ENCODE results near the gene EPHB2.

Gene EPHB2

DNA sequence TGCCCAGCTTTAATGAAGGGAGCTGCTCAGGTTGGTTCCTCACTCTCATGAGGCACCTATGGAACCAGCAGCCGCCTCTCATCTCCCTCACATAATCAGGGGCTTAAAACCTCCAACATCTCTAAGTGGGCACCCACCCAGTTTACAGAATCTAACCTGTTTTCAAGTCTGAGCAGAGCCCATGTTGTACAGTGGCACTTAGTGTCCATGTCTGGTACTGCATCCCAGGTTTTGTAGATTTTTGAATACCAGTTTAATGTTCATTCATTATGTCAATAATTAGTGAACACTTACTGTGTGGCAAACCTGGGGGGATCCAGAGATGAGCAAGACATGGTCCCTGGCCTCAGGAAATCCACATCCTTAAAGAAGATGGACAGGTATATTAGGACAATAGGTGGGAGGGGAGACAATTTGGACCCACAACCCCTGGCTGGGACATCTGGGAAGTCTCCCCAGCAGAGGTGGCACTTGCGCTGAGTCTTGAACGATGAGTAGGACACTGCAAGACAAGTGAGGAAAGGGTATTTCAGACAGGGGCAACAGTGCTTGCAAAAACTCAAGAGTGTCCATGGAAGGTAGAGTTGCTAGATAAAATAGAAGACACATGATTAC is 178.7 kb downstream of the EPHB2 start:
- DNase-seq: no peak

DNA sequence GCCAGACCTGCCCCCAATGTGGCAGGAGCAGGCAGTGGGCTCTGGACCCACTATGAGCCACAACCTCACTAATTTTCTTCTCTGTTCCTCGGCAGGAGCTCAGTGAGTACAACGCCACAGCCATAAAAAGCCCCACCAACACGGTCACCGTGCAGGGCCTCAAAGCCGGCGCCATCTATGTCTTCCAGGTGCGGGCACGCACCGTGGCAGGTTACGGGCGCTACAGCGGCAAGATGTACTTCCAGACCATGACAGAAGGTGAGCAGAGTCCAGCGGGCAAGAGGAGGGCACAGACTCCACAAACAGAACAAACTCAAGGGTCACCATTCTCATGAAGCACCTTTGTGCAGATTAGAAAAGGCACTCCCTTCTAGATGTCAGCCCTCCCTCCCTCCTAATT is 182.2 kb downstream of the EPHB2 start:
- DNase-seq: no peak

DNA sequence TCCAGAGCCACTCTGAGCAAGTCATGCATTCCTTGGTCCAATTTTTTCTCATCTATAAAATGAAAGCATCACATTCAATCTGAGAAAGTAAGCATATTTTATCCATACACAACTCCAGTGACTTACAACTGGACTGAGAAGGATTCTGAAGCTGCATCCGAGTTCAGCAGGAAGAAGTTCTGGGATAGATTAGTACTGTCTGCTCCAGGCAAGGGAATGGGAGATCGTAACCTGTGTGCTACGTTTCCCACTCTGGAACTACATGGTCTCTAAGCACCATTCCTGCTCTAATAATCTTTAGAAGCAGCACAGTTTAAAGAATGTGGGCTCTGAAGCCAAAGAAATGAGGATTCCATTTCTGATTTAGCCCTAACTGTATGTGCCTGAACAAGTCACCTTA is 182.7 kb downstream of the EPHB2 start:
- DNase-seq: no peak

DNA sequence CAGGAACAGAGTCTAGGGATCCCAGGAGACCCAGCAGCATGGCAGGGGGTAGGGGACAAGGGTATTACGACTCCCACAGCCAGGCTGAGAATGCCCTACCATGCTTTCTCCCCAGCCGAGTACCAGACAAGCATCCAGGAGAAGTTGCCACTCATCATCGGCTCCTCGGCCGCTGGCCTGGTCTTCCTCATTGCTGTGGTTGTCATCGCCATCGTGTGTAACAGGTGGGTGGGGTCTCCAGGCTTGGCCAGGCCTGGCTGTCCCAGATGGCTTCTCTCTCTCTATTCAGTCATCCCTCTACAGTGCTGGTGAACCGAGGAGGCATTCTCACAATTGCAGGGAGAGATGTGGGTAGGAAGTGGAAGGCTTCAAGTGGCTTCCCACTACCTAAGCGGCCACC is 184.7 kb downstream of the EPHB2 start:
- no peak for DNase-seq

DNA sequence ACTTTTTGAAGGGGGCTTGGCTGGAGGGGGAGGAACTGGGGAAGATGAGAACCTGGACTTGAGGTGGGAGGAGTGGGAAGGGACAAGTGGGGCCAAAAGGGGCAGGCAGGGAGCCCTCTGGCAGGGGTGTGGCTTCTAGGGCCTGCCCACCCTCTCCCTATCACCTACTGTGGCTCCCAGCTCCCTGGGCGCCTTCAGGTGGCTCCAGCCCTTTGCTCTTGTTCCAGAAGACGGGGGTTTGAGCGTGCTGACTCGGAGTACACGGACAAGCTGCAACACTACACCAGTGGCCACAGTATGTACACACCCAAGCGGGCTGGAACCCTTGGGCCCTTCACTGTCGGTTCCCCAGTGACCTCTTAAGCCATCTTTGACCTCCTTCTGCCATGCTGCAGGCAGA is 185.5 kb downstream of the EPHB2 start:
- no peak for DNase-seq

DNA sequence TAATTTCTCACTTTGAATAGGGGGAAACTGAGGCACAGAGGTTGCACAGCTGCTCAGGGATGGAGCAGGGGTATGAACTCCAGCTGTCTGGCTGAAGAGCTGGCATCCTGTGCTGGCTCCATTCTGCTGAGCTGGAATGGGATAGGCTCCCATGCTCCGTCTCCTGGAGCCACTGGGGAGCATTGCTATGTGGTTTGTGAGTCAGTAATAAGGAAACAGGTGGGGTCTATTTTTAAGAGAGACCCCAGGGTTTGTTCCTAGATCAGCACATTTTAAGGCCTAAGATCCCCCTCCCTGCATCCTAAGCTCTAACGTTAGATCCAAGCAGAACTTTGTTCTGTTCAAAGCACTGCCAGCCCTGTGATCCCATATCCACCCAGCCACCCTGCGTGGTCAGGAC is 189.8 kb downstream of the EPHB2 start:
- no peak for DNase-seq

DNA sequence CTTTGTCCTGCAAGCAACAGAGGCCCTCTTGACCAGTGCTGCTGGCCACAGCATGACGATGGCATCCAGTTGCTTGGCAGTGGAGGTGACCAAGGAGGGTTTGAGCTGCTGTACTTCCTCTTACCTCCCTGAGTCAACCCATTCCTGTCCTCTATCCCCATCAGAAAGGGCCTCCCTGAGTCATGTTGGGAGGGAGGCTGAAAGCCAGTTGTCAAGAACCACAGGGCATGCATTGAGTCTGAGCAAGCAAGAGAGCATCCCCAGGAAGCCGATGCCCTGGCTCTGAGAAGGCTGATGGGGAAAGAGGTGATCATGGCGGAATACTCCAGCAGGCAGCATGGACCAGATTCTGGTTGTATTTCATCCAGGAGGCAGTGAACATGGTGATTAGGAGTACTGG is 192.5 kb downstream of the EPHB2 start:
- no peak for DNase-seq

DNA sequence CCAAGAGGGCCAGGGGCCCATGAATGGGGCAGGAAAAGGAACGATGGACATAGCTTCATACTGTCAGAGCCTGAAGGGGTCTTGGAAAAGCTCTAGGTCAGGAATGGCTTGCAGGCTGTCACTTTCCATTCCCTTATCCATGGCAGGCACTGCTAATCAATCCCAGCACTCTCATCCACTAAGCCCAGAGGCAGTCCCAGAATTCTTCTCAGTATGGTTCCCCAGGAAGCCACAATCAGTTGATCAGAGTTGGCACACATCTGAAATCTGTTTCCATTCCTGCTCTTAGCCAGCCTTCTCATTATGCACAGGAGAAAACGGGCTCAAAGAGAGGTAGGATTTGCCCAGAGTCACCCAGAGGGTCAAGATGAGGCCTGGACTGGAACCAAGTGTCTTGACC is 196.3 kb downstream of the EPHB2 start:
- DNase-seq: no peak

DNA sequence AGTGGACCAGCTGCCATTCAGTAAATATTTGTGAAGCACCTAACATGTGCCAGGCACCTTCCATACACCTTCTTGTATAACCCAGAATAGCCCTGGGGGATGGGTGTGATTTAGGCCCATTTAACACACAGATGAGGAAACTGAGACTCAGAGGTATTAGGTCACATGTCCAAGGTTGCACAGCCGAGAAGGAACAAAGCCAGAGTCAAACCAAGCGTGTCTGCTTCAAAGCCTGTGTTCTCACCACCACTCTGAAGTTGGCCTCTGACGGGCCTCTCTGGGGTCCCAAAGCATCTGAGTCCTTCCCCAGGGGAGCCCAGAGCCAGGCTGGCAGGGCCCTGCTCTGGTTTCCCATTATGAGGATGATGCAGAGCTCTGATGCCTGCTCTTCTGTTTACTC is 196.9 kb downstream of the EPHB2 start:
- no peak for DNase-seq

DNA sequence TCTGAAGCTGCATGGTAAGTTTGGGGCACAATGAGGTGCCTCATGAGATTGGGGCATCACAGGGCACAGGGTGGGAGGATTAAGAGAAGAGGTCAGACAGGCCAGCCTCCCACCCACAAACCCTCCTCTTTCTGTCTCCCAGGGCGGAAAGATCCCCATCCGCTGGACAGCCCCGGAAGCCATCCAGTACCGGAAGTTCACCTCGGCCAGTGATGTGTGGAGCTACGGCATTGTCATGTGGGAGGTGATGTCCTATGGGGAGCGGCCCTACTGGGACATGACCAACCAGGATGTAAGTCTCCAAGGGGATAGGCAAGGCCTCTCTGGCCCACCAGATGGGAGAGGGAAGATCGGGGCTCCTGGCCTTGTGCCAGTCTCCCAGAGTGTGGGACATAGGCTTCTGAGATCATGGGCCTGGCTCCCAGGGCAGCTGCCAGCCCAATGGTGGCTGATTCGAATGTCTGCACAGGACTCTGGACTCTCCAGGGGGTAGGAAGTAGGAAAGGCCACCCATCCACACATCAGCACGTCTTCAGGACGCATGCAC is 198.3 kb downstream of the EPHB2 start:
- DNase-seq: no peak

DNA sequence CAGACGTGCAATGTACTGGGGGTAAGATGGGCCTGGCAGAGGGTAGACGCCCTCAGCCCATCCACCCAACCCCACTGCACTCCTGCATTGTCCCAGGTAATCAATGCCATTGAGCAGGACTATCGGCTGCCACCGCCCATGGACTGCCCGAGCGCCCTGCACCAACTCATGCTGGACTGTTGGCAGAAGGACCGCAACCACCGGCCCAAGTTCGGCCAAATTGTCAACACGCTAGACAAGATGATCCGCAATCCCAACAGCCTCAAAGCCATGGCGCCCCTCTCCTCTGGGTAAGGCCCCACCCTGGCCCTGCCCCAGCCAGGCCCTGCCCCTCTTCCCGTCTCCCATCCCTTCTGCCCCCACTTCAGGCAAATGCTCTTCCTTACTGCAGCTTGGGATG is 199.6 kb downstream of the EPHB2 start:
- DNase-seq: no peak

DNA sequence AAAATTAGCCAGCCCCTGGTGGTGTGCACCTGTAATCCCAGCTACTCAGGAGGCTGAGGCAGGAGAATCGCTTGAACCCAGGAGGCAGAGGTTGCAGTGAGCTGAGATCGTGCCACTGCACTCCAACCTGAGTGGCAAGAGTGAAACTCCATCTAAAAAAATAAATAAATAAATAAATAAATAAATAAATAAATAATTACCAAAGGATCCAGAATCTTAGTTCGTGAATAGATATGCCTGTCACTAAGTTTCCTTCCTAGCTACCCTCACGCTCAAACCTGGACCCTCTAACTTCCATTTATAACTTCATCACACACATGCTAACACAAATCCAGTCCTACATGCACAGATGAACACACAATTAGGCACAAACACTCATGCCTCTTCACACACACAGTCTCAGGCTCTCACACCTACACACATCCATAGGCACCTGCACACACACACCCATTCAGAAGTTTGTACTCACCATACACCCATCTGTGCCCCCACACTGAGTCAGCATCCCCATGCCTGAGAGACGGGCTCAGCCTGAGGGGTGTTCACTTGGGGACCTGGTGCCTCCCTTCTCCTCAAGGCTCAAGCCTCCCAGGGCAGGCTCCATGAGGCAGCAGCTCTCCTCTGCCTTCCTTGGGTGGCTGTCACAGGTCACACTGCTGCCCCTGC is 200.5 kb downstream of the EPHB2 start:
- DNase-seq: no peak

DNA sequence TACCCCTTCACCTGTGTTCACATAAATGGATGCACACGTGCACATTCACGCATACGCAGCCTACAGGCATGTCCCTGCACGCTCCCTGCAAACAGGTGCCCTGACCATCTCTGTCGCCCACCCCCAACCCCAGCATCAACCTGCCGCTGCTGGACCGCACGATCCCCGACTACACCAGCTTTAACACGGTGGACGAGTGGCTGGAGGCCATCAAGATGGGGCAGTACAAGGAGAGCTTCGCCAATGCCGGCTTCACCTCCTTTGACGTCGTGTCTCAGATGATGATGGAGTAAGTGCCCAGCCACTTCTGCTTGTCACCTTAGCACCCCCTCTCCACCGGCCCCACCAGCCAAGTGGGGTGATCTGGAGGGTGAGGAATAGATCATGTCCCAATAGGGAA is 201.7 kb downstream of the EPHB2 start:
- DNase-seq: no peak

DNA sequence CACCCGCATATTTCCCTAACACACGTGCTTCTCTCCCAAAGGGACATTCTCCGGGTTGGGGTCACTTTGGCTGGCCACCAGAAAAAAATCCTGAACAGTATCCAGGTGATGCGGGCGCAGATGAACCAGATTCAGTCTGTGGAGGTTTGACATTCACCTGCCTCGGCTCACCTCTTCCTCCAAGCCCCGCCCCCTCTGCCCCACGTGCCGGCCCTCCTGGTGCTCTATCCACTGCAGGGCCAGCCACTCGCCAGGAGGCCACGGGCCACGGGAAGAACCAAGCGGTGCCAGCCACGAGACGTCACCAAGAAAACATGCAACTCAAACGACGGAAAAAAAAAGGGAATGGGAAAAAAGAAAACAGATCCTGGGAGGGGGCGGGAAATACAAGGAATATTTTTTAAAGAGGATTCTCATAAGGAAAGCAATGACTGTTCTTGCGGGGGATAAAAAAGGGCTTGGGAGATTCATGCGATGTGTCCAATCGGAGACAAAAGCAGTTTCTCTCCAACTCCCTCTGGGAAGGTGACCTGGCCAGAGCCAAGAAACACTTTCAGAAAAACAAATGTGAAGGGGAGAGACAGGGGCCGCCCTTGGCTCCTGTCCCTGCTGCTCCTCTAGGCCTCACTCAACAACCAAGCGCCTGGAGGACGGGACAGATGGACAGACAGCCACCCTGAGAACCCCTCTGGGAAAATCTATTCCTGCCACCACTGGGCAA is 202.9 kb downstream of the EPHB2 start:
- no peak for DNase-seq

DNA sequence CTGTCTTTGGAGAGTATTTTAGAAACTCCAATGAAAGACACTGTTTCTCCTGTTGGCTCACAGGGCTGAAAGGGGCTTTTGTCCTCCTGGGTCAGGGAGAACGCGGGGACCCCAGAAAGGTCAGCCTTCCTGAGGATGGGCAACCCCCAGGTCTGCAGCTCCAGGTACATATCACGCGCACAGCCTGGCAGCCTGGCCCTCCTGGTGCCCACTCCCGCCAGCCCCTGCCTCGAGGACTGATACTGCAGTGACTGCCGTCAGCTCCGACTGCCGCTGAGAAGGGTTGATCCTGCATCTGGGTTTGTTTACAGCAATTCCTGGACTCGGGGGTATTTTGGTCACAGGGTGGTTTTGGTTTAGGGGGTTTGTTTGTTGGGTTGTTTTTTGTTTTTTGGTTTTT is 203.5 kb downstream of the EPHB2 start:
- DNase-seq: no peak

DNA sequence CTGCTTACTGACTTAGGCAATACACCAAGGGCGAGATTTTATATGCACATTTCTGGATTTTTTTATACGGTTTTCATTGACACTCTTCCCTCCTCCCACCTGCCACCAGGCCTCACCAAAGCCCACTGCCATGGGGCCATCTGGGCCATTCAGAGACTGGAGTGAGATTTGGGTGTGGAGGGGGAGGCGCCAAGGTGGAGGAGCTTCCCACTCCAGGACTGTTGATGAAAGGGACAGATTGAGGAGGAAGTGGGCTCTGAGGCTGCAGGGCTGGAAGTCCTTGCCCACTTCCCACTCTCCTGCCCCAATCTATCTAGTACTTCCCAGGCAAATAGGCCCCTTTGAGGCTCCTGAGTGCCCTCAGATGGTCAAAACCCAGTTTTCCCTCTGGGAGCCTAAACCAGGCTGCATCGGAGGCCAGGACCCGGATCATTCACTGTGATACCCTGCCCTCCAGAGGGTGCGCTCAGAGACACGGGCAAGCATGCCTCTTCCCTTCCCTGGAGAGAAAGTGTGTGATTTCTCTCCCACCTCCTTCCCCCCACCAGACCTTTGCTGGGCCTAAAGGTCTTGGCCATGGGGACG is 204.1 kb downstream of the EPHB2 start:
- no peak for DNase-seq

DNA sequence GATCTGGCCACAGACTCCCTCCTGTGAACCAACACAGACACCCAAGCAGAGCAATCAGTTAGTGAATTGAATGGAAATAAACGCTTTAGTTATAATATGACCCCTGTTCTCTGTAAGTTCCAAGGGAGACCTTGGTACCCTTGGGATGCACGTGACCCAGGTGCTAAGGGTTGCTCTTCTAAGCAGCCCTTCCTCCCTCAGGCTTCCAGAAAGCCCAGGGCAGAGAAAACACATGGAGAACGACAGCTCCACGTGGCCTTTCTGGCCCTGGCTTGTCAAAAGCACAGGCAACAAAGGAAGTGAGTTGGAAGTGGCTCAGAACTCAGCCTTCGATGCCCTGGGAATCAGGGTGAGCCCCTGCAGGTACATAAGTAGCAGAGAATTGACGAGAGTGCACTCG is 204.6 kb downstream of the EPHB2 start:
- no peak for DNase-seq

DNA sequence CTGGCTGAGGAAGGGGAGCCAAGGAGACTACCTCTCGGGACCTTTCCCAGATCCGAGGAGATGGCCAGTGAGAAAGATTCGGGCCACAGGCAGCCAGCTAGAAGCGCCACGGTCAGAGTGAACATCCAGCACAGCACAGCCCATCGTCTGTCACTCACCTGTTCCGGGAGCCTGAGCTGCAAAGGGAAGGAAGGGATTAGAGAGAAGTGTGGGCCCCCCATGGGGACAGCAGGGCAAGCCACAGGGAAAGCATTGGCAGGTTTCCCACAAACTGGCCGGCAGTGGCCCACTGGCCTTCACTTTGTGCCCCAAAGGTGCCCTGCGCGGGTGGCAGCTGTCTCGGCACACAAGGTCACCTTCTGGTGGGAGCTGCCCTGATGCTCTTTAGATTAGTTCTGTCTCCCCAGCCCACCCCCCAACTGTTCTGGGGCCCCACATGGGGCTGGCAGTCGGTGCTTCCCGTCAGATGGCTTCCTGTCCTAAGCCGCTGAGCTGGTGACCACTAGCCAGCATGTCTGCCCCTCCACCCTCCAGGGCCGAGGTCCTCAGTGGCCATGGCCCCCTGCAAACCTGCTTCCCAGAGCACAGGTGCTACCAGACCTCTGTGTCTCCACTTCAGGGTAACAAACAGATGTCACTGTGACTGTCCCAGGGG is 205.3 kb downstream of the EPHB2 start:
- no peak for DNase-seq

DNA sequence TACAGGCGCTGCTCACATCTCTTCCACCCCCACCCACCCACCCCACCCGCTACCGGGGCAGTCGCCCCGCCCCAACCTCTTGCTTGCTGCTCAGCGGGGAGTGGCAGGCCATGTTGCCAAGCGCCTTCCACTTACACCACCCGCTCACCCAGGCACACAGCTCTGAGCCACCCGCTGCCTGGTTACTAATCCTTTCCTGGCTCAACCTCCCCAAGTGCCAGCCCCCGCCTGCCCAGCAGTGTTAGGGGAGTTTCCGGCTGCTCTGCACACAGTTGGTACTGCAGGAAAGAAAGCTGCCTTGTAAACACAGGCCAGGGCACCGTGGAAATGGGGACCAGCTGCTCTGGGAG is 205.8 kb downstream of the EPHB2 start:
- no peak for DNase-seq

DNA sequence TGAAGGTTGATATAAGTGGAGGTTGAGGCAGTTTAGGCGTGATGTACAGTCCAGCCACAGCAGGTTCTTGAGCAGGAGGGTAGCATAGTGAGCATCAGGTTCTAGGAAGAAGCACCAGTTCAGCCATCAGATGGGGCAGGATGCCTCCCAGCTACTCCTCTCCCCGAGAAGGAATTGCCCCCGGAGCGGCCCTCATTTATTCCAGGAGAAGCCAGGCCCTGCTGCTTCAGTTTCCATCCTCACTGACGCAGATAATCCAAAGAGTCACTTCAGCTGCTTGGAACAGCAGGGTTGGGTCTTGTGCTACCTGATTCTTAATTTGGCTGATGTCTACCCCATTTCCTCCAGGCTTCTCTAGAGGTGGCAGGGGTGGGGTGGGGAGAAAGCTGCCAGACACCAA is 207.3 kb downstream of the EPHB2 start:
- DNase-seq: no peak

DNA sequence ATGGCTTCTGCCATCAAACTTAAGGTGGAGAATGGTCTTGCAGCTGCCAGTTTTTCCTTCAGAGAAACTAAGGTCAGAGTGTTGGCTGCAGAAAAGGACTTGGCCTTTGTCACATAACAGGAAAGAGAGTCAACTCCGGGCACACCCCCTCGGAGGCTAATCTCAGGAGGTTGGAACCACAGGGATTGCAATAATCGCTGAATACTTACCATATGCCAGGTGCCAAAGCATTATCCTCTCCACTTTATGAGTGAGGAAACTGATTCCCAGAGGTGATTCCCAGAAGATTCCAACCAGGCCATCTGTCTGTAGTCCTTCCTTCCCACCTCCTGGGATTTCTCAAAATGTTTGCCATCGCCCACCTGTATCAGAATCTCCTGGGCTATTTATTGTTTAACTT is 208.0 kb downstream of the EPHB2 start:
- DNase-seq: no peak

DNA sequence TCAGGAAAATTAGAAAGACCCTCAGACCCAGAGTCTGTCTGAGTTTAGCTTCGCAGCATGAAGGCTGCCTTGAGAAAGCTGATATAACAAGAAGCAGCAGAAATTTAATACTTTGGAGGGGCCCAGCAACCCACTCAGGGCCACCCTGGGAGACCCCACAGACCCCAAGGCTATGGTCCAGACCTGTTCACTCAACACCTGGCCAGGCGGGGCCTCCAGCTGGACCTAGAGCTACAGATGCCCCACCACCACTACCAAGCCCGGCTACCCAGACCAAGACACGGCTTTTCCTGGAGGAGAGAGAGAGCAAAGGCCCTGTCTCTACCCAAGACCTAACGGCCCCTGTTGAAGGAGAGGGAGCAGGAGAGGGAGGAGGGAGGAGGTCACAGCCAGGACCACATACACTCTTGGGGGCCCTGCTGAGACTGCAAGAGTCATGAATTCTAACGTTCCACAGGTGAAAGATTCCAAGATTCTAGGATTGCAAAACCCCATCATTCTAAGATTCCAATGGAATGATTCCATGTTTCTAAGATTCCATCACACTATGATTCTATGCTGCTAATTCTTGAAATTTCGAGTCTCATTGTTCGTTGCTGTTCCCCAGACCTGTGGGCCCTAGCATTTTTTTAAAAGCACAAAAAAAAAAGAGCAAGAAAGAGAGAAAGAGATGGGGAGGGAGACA is 208.8 kb downstream of the EPHB2 start:
- no peak for DNase-seq

Data from activated CD4-positive, alpha-beta T cell treated with anti-CD3 and anti-CD28 coated beads for 48 hours (primary cell).